K562 (cell line): ENCODE data around the gene AP3B1. TPM values are rescaled to one million over a fixed set of nuclear protein-coding genes. Genes with fewer than 3 reads are reported as not detected.

Source experiments
- ATAC-seq: fragments of 200-7000 bp; cut with Tn5 transposase; 3 replicates; pipeline ENCODE4 v1.9.1; 2020; ENCODE audit warnings: moderate library complexity
- BruUV-seq: library from RNA; stranded (reverse); fragments of 400-500 nt; replicated peaks from 2 replicates; lab custom pipeline; 2021; lab: Mats Ljungman, UMichigan
- CTCF ChIA-PET: fragments of 300-600 bp; formaldehyde crosslinking; extraction: SDS; loops from one replicate; lab custom pipeline; 2021; ENCODE audit warnings: low intra/inter-chr PET ratio; lab: Yijun Ruan, JAX
- POLR2A ChIA-PET: fragments of 300-600, 350-650 bp; sonication (Branson Sonifier 250); formaldehyde crosslinking; extraction: SDS; loops from one replicate; lab custom pipeline; 2021; ENCODE audit warnings: antibody characterized with exemption, inconsistent platforms; lab: Yijun Ruan, JAX
- DNase-seq, 4 experiments: peaks; one replicate each; pipeline versions ENCODE4 v3.0.0 to v3.0.0-alpha.2; 2011 to 2018; ENCODE audit warnings: low spot score in 3 of 4, mixed read lengths in 3 of 4; ENCODE audit errors: extremely low read depth in 1 of 4
- FAIRE-seq: peaks from 2 replicates; lab custom pipeline; 2011; peaks lifted over from hg19 to GRCh38; lab: Jason Lieb, UNC
- H2AFZ ChIP-seq: 2 replicates; pipeline ENCODE4 v1.6.0; 2011; ENCODE audit warnings: low read depth, low read length, control low read depth, inconsistent platforms
- H3K27ac ChIP-seq: fragments of 200-600 bp; 3 replicates; pipeline ENCODE4 v1.8.0; 2011; ENCODE audit warnings: low read depth, mild to moderate bottlenecking, control low read depth, inconsistent platforms, low read length, moderate library complexity, mixed read lengths; ENCODE audit errors: extremely low read depth
- H3K27me3 ChIP-seq, 2 experiments: fragments of 300-600 bp in 1 of 2; 2 replicates in 1 of 2; 3 replicates in 1 of 2; pipeline versions ENCODE4 v1.6.0 to v1.8.0; 2011; ENCODE audit warnings: inconsistent platforms in 2 of 2, low read length in 2 of 2, mild to moderate bottlenecking in 1 of 2, mixed read lengths in 1 of 2, moderate library complexity in 1 of 2; ENCODE audit not compliant: control insufficient read depth in 2 of 2, insufficient read depth in 2 of 2
- H3K36me3 ChIP-seq: fragments of 300-600 bp; 3 replicates; pipeline ENCODE4 v1.8.0; 2011; ENCODE audit warnings: mild to moderate bottlenecking, low read length, inconsistent platforms; ENCODE audit not compliant: control insufficient read depth, insufficient read depth
- H3K4me1 ChIP-seq, 2 experiments: fragments of 200-600 bp in 1 of 2; replicated peaks in 1 of 2; 2 replicates in 1 of 2; 3 replicates in 1 of 2; pipeline versions ENCODE4 v1.5.1 to v1.8.0; 2011; ENCODE audit warnings: inconsistent platforms in 2 of 2, low read length in 2 of 2, mild to moderate bottlenecking in 1 of 2, mixed read lengths in 1 of 2, moderate library complexity in 1 of 2; ENCODE audit not compliant: control insufficient read depth in 2 of 2, insufficient read depth in 2 of 2
- H3K4me2 ChIP-seq: 2 replicates; pipeline ENCODE4 v1.6.1; 2011; ENCODE audit warnings: low read length, control low read depth, inconsistent platforms, mixed read lengths; ENCODE audit not compliant: insufficient read depth
- H3K4me3 ChIP-seq: fragments of 200-600 bp; sonication (generic), shearing (Covaris generic); 2 replicates; pipeline ENCODE4 v1.5.1; 2016; ENCODE audit warnings: control low read depth, inconsistent platforms
- H3K79me2 ChIP-seq: fragments of 200-600 bp; 3 replicates; pipeline ENCODE4 v1.8.0; 2011; ENCODE audit warnings: low read length, inconsistent platforms; ENCODE audit not compliant: control insufficient read depth, insufficient read depth
- H3K9ac ChIP-seq, 2 experiments: 2 replicates each; pipeline versions ENCODE4 v1.6.0 to v1.6.1; 2011; ENCODE audit warnings: low read depth in 2 of 2, low read length in 2 of 2, control low read depth in 1 of 2, inconsistent platforms in 1 of 2, mild to moderate bottlenecking in 1 of 2, mixed read lengths in 1 of 2; ENCODE audit not compliant: insufficient read depth in 1 of 2
- H3K9me1 ChIP-seq: one replicate; pipeline ENCODE4 v1.6.0; 2011; ENCODE audit warnings: inconsistent platforms, mild to moderate bottlenecking, low read length, moderate library complexity; ENCODE audit not compliant: control insufficient read depth, insufficient read depth
- H3K9me3 ChIP-seq: replicated peaks from 2 replicates; pipeline ENCODE4 v1.5.1; 2011; ENCODE audit warnings: low read depth, low read length, inconsistent platforms; ENCODE audit not compliant: control insufficient read depth, insufficient read depth
- H4K20me1 ChIP-seq: replicated peaks from 2 replicates; pipeline ENCODE4 v1.6.1; 2011; ENCODE audit warnings: low read length, inconsistent platforms, mixed read lengths; ENCODE audit not compliant: control insufficient read depth, insufficient read depth
- FOXJ2 ChIP-seq: fragments of 200-800 bp; sonication (Bioruptor generic); IDR thresholded peaks from 2 replicates; pipeline ENCODE4 v1.6.1; 2016; ENCODE audit warnings: missing genetic modification characterization, missing compliant biosample characterization
- RFX1 ChIP-seq: fragments of 450-650 bp; IDR thresholded peaks from 2 replicates; pipeline ENCODE4 v1.6.1; 2016; ENCODE audit warnings: mild to moderate bottlenecking, moderate library complexity
- ZNF24 ChIP-seq: fragments of 450-650 bp; IDR thresholded peaks from 2 replicates; pipeline ENCODE4 v1.6.1; 2016
- WGBS: fragments of 100-300 bp; shearing (Covaris generic); methylation state at CpG from one replicate; pipeline ENCODE4 v1.1.6; 2016; ENCODE audit warnings: low coverage, mixed read lengths; ENCODE audit not compliant: insufficient coverage; ENCODE audit errors: missing lambda C conversion rate; 5-methylcytosine and 5-hydroxymethylcytosine counted together
- in situ Hi-C: fragments of 300-500 bp; cut with MboI; formaldehyde crosslinking; loops from 4 replicates; pipeline ENCODE4 v1.15.0; 2018; ENCODE audit warnings: inconsistent platforms, mixed read lengths
- intact Hi-C: fragments of 100-400 bp; cut with micrococcal nuclease; formaldehyde crosslinking; loops from 2 replicates; pipeline ENCODE4 v1.14.2; 2022
- polyA plus RNA-seq, 8 experiments: library from polyadenylated mRNA; depleted of rRNA in 4 of 8; stranded (reverse) in 5 of 8; unstranded in 3 of 8; fragments of >200 nt; fragmentation: Nextera tagmentation in 2 of 8; fragmentation: Illumina TruSeq in 1 of 8; extraction: Ambion mirVana in 2 of 8; extraction: Trizol in 1 of 8; gene quantifications; 2 replicates each; pipeline versions ENCODE4 v1.2.1 to v1.2.3, GENCODE V29; 2011 to 2014; ENCODE audit warnings: inconsistent platforms in 1 of 8, missing spikeins in 1 of 8
- total RNA-seq, 7 experiments: library from RNA; depleted of rRNA in 6 of 7; stranded (reverse); fragments of >200 nt in 6 of 7; fragmentation: Illumina TruSeq in 2 of 7; extraction: Trizol in 2 of 7; gene quantifications; 2 replicates each; pipeline versions ENCODE4 v1.2.1 to v1.2.3, GENCODE V29; 2011 to 2021; ENCODE audit warnings: low replicate concordance in 1 of 7
- TF ChIP-seq, protein P1 (sequence below): IDR thresholded peaks from 2 replicates; pipeline ENCODE4 v1.6.1; 2016; ENCODE audit warnings: missing genetic modification characterization, missing compliant biosample characterization
- TF ChIP-seq, protein P2 (sequence below), 2 experiments: fragments of 450-650 bp in 1 of 2; sonication (generic) in 1 of 2; formaldehyde crosslinking in 1 of 2; IDR thresholded peaks; 2 replicates each; pipeline versions ENCODE4 v1.7.1 to v1.9.0; 2016 to 2022; ENCODE audit warnings: inconsistent platforms in 1 of 2, mild to moderate bottlenecking in 1 of 2, missing genetic modification reagents in 1 of 2

The AP3B1 gene
- total and polyA plus RNA-seq, 9 of the 15 experiments (the other 6 are each of a cell fraction or from before 2014, with no cell fraction given): 21.1 to 61.8 (median 42.2) TPM

DNA sequence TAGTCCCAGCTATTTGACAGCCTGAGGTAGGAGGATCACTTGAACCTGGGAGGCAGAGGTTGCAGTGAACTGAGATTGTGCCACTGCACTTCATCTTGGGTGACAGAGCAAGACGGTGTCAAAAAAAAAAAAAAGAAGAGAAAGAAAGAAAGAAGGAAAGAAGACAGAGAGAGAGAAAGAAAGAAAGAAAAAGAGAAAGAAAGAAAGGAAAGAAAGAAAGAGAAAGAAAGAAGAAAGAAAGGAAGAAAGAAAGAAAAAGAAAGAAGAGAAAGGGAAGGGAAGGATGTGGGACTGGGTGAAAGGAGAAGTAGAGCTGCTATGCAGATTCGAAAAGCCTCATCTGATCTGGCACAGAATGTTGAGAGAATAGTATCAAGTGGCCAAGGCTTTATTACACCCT lies 42.2 kb upstream of the AP3B1 start:
- Histone ChIP-seq H3K4me2 (no peak overlapping the region), H3K9me3 (no peaks in the 10 kb centered on the region), H3K27ac (no peak overlapping the region), H3K4me3 (no peak overlapping the region), H4K20me1 (no peaks in the 10 kb centered on the region), H3K4me1 (no peaks in the 10 kb centered on the region), H3K36me3 (no peaks in the 10 kb centered on the region), H3K27me3 (no peaks in the 10 kb centered on the region), H2AFZ (no peak overlapping the region), H3K9me1 (no peaks in the 10 kb centered on the region), H3K79me2 (no peaks in the 10 kb centered on the region), H3K9ac (no peak overlapping the region)
- no peak for ATAC-seq
- in situ Hi-C loops (no loop called here), intact Hi-C loops (no loop called here)
- no peak for TF ChIP-seq ZNF24
- TF ChIP-seq, protein P1, sequence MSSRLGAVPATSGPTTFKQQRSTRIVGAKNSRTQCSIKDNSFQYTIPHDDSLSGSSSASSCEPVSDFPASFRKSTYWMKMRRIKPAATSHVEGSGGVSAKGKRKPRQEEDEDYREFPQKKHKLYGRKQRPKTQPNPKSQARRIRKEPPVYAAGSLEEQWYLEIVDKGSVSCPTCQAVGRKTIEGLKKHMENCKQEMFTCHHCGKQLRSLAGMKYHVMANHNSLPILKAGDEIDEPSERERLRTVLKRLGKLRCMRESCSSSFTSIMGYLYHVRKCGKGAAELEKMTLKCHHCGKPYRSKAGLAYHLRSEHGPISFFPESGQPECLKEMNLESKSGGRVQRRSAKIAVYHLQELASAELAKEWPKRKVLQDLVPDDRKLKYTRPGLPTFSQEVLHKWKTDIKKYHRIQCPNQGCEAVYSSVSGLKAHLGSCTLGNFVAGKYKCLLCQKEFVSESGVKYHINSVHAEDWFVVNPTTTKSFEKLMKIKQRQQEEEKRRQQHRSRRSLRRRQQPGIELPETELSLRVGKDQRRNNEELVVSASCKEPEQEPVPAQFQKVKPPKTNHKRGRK (tag): peak; percentile 86
- POLR2A ChIA-PET: interaction anchor here (0.6 kb wide), 1 partner anchor 687 kb away, joined by 3 read pairs; no protein-coding TSS in a partner anchor
- DNase-seq: no peak
- no TSS peak for BruUV-seq
- CTCF ChIA-PET: no interaction called here
- no peak for FAIRE-seq
- WGBS: 8% methylated on average over 2 of the region's 2 CpGs

DNA sequence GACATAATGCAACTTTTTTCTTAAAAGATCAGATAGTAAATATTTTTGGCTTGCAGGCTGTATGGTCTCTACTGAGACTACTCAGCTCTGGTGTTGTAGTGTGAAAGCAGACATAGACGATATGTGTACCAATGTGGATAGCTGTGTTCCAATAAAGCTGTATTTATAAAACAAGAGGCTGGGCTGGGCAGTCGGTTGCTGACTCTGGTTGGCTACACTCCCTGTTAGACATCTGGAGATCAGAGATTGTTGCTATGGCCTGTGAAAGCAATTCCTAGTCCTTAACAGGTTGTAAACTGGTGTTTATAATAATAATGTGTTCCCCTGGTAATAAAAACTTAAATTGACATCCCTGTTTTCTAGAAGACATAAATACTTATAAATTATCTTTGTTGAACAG lies 41.5 kb upstream of the AP3B1 start:
- WGBS: 16% methylated on average over 2 of the region's 2 CpGs
- Histone ChIP-seq H3K36me3 (no peaks in the 10 kb centered on the region), H3K4me1 (no peaks in the 10 kb centered on the region), H3K4me3 (no peak overlapping the region), H3K79me2 (no peaks in the 10 kb centered on the region), H4K20me1 (no peaks in the 10 kb centered on the region), H3K9me1 (no peaks in the 10 kb centered on the region), H3K9me3 (no peaks in the 10 kb centered on the region), H3K27ac (no peak overlapping the region), H2AFZ (no peak overlapping the region), H3K27me3 (no peaks in the 10 kb centered on the region), H3K4me2 (no peak overlapping the region), H3K9ac (no peak overlapping the region)
- in situ Hi-C loops (no loop called here), intact Hi-C loops (no loop called here)
- POLR2A ChIA-PET: no interaction called here
- FAIRE-seq (no peak), DNase-seq (no peak), ATAC-seq (no peak)
- CTCF ChIA-PET: no interaction called here
- no TSS peak for BruUV-seq
- peak; percentile 87 for TF ChIP-seq FOXJ2 (tag)
- peak; percentile 28 for TF ChIP-seq RFX1
- TF ChIP-seq, protein P2, sequence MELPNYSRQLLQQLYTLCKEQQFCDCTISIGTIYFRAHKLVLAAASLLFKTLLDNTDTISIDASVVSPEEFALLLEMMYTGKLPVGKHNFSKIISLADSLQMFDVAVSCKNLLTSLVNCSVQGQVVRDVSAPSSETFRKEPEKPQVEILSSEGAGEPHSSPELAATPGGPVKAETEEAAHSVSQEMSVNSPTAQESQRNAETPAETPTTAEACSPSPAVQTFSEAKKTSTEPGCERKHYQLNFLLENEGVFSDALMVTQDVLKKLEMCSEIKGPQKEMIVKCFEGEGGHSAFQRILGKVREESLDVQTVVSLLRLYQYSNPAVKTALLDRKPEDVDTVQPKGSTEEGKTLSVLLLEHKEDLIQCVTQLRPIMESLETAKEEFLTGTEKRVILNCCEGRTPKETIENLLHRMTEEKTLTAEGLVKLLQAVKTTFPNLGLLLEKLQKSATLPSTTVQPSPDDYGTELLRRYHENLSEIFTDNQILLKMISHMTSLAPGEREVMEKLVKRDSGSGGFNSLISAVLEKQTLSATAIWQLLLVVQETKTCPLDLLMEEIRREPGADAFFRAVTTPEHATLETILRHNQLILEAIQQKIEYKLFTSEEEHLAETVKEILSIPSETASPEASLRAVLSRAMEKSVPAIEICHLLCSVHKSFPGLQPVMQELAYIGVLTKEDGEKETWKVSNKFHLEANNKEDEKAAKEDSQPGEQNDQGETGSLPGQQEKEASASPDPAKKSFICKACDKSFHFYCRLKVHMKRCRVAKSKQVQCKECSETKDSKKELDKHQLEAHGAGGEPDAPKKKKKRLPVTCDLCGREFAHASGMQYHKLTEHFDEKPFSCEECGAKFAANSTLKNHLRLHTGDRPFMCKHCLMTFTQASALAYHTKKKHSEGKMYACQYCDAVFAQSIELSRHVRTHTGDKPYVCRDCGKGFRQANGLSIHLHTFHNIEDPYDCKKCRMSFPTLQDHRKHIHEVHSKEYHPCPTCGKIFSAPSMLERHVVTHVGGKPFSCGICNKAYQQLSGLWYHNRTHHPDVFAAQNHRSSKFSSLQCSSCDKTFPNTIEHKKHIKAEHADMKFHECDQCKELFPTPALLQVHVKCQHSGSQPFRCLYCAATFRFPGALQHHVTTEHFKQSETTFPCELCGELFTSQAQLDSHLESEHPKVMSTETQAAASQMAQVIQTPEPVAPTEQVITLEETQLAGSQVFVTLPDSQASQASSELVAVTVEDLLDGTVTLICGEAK (IDR thresholded peaks at IDR 0.05): peak; percentile 78
- TF ChIP-seq, protein P2 (CRISPR knock-in tag; IDR thresholded peaks at IDR 0.05): no peak
